Measurements from ENCODE around the gene MLEC.
A peak's percentile ranks its signal among the peaks of the same experiment; 100 is the strongest.

The MLEC gene, protein sequence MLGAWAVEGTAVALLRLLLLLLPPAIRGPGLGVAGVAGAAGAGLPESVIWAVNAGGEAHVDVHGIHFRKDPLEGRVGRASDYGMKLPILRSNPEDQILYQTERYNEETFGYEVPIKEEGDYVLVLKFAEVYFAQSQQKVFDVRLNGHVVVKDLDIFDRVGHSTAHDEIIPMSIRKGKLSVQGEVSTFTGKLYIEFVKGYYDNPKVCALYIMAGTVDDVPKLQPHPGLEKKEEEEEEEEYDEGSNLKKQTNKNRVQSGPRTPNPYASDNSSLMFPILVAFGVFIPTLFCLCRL

GRCh38 chr12:120686690-120687577, at the start of gene MLEC:
TSS of gene MLEC (plus strand) at chr12:120687149. CDS start at chr12:120687297, 148 bp downstream.
- peak; percentile 99 for DNase-seq

DNA sequence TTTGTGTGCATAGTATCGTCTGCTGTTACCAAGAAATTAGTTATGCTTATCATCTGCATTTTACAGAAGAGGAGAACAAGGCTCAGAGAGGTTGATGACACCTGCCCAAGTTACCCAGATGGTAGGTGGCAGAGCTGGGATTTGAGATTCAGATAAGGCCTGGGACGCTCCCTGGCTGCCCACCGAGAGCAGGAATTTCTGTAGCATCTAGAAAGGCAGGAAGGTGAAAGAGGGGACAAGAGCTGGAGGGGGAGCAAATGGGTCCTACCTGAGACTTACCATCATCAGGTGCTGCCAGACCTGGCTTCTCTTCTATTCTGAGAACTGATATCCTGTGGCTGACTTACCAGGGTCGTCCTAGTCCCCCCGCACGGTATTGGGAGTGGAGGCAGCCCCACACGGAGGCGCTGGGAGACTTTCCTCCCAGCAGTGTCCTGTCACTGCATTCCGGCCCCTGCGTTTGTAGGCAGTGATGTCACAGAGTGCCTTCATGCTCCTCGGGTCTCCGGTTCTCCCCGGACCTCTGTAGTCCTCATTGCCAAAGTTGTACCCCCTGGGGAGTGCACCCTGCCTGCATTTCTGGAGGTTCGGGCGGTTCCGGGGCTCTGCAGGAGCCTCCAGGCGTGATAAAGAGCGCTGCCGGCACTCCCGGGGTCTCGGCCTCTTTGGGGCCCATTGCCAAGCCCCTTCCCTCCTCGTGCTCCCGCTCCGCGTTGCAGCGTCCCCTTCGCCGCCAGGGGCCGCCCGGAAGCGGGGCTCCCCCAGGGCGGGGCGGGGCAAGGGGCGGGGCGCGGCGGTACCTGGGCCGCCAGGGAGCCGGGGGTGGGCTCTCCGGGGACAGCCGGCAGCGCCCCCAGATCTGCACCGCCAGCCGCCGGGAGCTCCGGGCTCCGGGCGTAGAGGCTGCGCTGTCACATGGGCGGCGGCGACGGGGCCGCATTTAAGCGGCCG, 46.9 kb upstream of the MLEC start, which contains the start of gene CABP1:
Gene CABP1 (plus strand): TSS at position 856 of the 951 bp plus-strand sequence. CDS start 60 bp downstream, at position 916.
- peak; percentile 48 for DNase-seq

GRCh38 chr12:120640861-120641833, 45.8 kb upstream of the MLEC start:
- peak; percentile 80 for DNase-seq

DNA sequence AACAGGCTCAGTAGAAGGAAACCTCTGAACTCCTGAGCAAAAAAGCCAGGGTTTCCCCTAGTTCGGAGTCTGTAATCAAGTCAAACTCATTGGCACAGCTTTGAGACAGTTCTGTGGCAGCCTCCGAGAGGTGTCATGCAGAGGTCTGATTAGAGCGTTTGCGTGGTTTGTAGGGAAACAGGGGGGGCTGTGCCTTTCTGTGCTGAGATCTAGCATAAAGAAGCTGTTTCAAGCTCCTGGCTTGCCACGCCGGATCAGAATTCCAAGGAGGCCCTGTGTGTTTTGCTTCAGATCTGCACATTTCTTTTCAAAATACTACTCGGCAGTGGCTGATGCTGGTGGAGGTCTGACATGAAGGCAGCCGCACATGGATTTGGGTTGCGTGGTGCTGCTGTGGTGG, 44.8 kb upstream of the MLEC start:
- peak; percentile 23 for DNase-seq

DNA sequence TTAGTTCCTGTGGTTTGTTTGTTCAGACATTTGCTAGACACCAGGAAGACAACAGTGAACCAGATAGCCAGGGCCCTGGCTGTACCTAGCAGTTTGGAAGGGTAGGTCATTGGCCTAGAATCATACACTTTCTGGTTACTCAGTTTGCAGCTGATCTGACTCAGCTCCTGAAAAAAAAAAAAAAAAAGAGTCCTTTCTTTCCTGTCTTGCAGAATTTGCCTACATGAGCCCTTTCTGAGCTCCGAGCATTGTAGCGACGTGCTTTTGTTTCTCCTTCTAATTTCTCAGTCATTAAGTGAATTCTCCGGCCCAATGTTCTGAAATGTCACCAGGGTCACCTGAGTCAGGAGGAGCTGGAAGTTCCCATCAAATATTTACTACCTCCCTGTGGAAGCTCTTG, 44.1 kb upstream of the MLEC start:
- no peak for DNase-seq

- DNase-seq, result no peak
Measured at GRCh38 chr12:120643574-120643973, 43.4 kb upstream of the MLEC start.

- no peak for DNase-seq
Measured at GRCh38 chr12:120646044-120646443, 40.9 kb upstream of the MLEC start.

- DNase-seq, result no peak
Measured at GRCh38 chr12:120647375-120647755, 39.6 kb upstream of the MLEC start.

DNA sequence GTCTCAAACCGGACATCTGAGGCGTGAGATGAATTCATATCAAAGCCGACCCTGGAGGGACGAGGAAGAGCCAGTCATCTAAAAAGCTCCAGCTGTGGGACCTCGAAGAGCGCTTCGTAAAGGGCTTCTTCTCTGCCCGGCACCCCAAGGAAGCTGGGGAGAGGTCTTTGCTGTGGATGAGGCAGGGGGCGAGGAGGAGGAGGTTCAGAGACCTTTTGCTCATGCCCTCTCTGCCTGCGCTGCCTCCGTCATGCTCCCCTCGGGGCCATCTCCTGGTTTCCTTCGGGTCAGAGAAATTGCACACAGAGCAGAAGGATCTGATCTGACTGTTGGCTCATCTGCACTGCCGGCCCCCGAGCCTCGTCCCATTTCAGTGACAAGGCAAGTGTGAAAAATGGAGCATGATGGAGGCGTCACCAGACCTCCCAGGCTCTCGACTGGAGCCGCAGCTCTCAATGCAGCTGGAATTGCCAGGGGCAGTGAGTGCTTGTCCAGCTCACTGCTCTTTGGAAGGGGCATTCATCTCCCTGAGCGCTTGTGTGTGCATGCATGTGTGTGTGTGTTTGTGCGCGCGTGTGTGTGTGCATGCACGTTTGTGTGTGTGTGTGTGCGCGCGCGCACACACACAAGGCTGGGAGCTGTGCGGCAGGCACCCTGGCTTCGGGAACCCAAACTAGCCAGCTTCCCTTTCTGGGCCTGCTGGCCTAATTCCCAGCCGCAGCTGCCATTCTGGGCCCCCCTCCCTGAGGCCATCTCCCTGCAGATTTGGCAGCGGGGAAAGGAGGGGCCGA, 37.3 kb upstream of the MLEC start:
- DNase-seq, result peak; percentile 7

DNA sequence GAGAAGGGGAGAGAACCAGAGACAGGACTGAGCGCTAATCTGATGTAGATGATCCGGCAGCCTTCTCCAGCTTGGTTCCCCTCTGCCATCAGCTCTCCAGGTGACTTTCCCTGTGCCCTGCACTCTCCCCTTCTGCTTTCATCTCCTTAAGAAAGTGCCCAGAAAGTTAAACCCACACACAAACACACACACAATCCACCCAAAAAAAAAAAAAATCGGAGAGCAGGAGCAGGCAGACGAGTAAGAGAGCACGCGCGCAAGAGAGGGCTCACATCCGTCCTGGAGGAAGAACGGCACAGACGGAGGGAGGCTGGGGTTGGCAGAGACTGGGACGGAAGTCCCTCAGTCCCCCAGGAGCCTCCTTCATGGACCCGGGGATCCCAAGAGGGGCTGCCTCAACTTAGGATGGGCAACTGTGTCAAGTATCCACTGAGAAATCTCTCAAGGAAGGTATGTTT, 36.7 kb upstream of the MLEC start:
- DNase-seq, result no peak

GRCh38 chr12:120651821-120652220, 35.1 kb upstream of the MLEC start:
- DNase-seq, result no peak

DNA sequence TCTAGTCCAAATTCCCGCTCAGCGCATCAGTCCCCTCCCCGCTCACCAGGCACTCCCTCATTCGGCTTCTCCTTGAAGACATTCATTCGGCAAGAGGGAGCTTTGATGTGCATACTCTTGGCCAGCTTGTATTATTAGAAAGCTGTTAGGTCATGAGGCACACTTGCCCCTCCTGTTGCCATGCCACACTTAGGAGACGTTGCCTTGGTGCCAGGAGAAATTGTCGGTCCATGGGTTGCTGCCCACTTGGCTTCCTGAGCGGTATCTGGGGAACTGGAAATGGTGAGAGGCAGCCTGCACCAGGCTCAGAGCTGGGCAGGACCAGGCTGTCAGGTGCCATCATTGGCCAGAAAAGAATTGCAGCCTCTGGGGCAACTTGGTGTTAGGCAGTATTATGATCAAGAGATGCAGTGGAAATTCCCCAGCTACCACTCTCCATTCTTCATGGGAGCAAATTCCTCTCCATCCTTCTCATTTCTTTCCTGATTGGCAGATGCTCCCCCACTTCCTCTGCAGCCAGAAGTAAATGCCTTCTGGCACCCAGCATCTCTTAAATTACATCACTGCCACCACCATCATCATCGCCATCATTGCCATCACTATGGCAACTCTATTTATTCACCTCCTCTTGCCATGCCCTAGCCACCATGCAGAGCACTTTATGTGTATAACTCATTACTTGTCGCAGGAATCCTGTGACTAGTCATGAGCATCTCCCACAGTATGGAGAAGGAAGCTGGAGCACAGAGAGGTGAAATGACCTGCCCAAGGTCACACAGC, 34.1 kb upstream of the MLEC start:
- no peak for DNase-seq

- no peak for DNase-seq
Measured at GRCh38 chr12:120653611-120654010, 33.3 kb upstream of the MLEC start.

DNA sequence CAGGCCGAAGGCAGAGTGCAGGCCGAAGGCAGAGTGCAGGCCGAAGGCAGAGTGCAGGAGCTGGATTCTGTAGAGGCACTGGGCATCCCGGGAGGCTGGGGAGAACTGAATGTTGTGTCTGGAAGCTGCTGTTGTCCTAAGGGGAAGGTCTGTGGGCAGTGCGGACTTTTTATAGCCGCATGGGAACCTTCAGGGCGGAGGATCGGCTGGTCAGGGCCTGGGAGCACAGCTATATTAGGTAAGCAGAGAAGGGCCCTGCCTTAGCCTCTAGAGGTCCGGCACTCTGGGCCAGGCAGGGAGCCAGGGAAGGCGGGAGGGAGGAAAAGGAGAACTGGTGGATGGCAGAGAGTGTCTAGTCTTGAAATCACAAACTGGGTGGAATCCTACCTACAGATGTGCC, 32.3 kb upstream of the MLEC start:
- no peak for DNase-seq

- DNase-seq, result no peak
Measured at GRCh38 chr12:120656008-120656407, 30.9 kb upstream of the MLEC start.

DNA sequence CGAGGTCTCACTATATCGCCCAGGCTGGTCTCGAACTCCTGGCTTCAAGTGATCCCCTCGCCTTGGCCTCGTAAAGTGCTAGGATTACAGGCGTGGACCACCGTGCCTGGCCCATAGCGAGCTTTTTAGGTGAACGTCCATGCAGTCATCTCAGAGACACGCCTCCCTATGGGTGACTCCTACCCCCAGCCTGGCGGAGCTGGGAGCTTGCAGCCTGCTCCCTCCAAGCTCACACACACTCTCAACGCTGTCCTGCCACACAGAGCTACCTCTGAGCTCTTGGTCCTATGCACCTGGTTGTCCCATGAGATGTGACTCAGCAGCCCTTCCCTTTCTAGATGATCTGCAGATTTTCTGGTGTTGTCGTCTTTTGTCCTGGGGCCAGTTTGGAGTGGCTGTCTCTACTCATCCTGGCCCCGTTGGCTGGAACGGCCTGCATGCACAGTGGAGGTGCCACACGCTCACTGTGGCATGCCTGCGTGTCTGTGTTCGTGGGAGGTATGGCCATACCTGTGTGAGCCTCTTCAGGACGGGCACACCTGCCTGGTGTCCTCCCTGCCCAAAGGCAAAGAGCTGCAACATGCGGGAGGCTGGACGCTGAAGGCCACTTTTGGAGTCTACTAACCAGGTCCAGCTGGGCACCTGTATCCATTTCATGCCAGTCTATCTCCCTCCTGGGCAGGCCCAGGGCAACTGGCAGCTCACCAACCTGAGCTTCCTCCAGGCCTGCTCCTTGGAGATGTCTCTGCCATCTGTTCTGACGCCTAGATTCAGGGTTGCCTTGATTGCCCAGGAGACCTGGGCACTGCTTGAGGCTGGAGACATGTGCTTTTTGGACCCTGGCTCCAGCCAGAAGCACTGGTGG, 28.4 kb upstream of the MLEC start:
- no peak for DNase-seq

GRCh38 chr12:120659151-120659525, 27.8 kb upstream of the MLEC start:
- no peak for DNase-seq

GRCh38 chr12:120661432-120661831, 25.5 kb upstream of the MLEC start:
- no peak for DNase-seq

DNA sequence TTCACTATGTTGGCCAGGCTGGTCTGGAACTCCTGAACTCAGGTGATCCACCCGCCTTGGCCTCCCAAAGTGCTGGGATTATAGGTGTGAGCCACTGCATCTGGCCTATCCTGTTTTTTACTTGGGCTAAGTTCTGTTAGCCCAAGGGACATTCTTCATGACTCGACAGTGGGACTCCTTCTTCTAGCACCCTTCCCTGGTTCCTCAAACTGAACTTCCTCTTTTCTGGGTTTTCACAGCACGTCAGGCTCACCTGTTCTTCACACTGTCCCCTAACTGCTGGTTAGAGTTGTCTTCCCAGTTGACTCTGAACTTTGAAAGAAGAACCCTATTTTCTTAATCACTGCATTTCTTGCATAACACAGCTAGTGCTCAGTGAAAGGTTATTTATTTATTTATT, 24.1 kb upstream of the MLEC start:
- DNase-seq, result no peak
